Gastrocnemius medialis (tissue), 4 donors: Measurements from ENCODE around the gene GPRC5B. TPM values are rescaled to one million over a fixed set of nuclear protein-coding genes. Genes with fewer than 3 reads are reported as not detected.

ENCODE experiments used
- ATAC-seq, 2 donors: fragments of 150-250 bp; one replicate each; pipeline ENCODE4 v1.9.1; 2016
- DNase-seq, 2 donors: peaks; one replicate each; pipeline ENCODE4 v3.0.0-alpha.2; 2019
- H3K27ac ChIP-seq, 4 donors: fragments of 200-600 bp; sonication (generic); 1 replicate in 1 of 4; 2 replicates in 3 of 4; pipeline ENCODE4 v1.5.1; 2016 to 2018; ENCODE audit warnings: mild to moderate bottlenecking in 2 of 4, moderate library complexity in 1 of 4
- H3K27me3 ChIP-seq, 3 donors: fragments of 200-600 bp; sonication (generic) in 2 of 3; 1 replicate in 1 of 3; 2 replicates in 2 of 3; pipeline versions ENCODE4 v1.5.1 to v1.6.0; 2016 to 2019; ENCODE audit warnings: mild to moderate bottlenecking in 1 of 3, moderate library complexity in 1 of 3
- H3K36me3 ChIP-seq, 2 donors: fragments of 200-600 bp; sonication (generic) in 1 of 2; one replicate each; pipeline ENCODE4 v1.5.1; 2017 to 2018
- H3K4me1 ChIP-seq, 2 donors: fragments of 200-600 bp; sonication (generic) in 1 of 2; one replicate each; pipeline ENCODE4 v1.5.1; 2016 to 2017; ENCODE audit warnings: mild to moderate bottlenecking in 2 of 2
- H3K4me3 ChIP-seq, 4 donors: fragments of 200-600 bp; sonication (generic) in 3 of 4; 1 replicate in 1 of 4; 2 replicates in 3 of 4; pipeline ENCODE4 v1.5.1; 2016 to 2019; ENCODE audit warnings: mild to moderate bottlenecking in 2 of 4
- H3K9me3 ChIP-seq, 3 donors: fragments of 200-600 bp; sonication (generic) in 2 of 3; 1 replicate in 1 of 3; 2 replicates in 2 of 3; pipeline ENCODE4 v1.5.1; 2016 to 2019
- CTCF ChIP-seq, 5 experiments: fragments of 450-650 bp in 3 of 5; fragments of 200-600 bp in 2 of 5; sonication (generic) in 2 of 5; IDR thresholded peaks in 4 of 5; conservative IDR thresholded peaks in 1 of 5; 1 replicate in 4 of 5; 2 replicates in 1 of 5; pipeline ENCODE4 v1.5.1; 2016 to 2019; ENCODE audit warnings: antibody characterized with exemption in 5 of 5, mild to moderate bottlenecking in 3 of 5, moderate library complexity in 3 of 5
- POLR2A ChIP-seq, 2 donors: fragments of 450-650 bp; IDR thresholded peaks; one replicate each; pipeline ENCODE4 v1.6.1; 2017; ENCODE audit warnings: antibody characterized with exemption in 2 of 2, mild to moderate bottlenecking in 2 of 2, moderate library complexity in 2 of 2
- in situ Hi-C, 4 donors: fragments of 200-750 bp; cut with MboI; loops; one replicate each; pipeline versions ENCODE4 v1.15.0 to v1.8.0; 2017; ENCODE audit warnings: low sequenced_read_pairs in 4 of 4
- intact Hi-C: fragments of 100-400 bp; cut with DNase I; formaldehyde crosslinking; loops from one replicate; pipeline ENCODE4 v1.15.1; 2023; ENCODE audit warnings: low total_unique reads
- total RNA-seq, 4 donors: library from RNA; depleted of rRNA; stranded (reverse); fragments of >200 nt; gene quantifications; one replicate each; pipeline versions ENCODE4 v1.1.0 to v1.2.3, GENCODE V29; 2016

The GPRC5B gene
- total RNA-seq, 4 donors from 2014 or later = 41.9 to 89.2 (median 71.3) TPM

GRCh38 chr16:19840524-19841110 lies 44.0 kb downstream of the GPRC5B start:
- peak in 1 of 2 donors; percentile 82 for TF ChIP-seq POLR2A (IDR thresholded peaks at IDR 0.05)
- TF ChIP-seq CTCF (IDR thresholded peaks at IDR 0.05 in 4 of 5, conservative IDR thresholded peaks at IDR 0.05 in 1 of 5) = no peak
- DNase-seq (peak; percentile 92 to 93), ATAC-seq (peak; percentile 78 to 87)
- no peaks in the 10 kb centered on the region for H3K9me3 ChIP-seq
- intact Hi-C loops (loop anchor here (1.0 kb wide), 1 partner anchor 9 kb away; no protein-coding TSS in a partner anchor), in situ Hi-C loops (no loop called here)
- H3K36me3 ChIP-seq = no peaks in the 10 kb centered on the region
- peak overlapping the region in 2 of 4 donors; percentile 20 to 30 for H3K4me3 ChIP-seq
- H3K27ac ChIP-seq = peak overlapping the region; percentile 87 to 98 (median 95)
- peaks cover 36 to 63% of the 10 kb centered on the region in 2 donors for H3K4me1 ChIP-seq
- no peaks in the 10 kb centered on the region for H3K27me3 ChIP-seq

- no peak for DNase-seq
Measured at GRCh38 chr16:19837984-19838707, 46.5 kb downstream of the GPRC5B start.

DNA sequence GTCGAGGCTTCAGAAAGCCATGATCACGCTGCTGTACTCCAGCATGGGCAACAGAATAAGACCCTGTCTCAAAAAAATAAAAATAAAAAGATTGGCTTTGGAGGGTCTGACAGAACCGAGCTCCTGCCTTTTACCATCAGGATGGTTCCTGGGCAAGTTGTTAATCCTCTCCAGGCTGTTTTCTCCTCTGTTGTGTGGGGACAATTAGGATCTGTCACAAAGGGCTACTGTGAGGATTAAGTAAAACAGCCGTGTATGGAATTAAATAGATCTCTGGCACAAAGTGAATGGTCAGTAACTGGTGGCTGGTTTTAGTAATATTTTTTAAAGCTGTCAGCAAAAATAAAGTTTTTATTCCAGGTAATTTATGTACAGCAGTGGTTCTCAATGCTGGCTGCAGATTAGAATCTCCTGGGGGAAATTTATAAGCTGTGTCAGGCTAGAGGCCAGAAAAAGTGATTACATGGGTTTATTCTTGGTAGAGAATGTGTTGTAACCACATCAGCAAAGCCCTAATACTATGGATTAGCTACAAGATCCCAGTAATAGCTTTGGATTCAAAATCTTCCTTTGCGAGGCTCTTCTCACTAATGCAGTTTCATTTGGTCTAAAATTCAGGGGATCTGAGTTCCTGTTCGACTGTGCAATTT lies 47.2 kb downstream of the GPRC5B start:
- peak overlapping the region; percentile 87 to 98 (median 95) for H3K27ac ChIP-seq
- TF ChIP-seq CTCF (IDR thresholded peaks at IDR 0.05 in 4 of 5, conservative IDR thresholded peaks at IDR 0.05 in 1 of 5) (no peak), POLR2A (IDR thresholded peaks at IDR 0.05) (no peak)
- H3K27me3 ChIP-seq = no peaks in the 10 kb centered on the region
- intact Hi-C loops = no loop called here
- H3K4me3 ChIP-seq = no peak overlapping the region
- DNase-seq (no peak), ATAC-seq (no peak)
- no peaks in the 10 kb centered on the region for H3K9me3 ChIP-seq
- peaks cover 39 to 51% of the 10 kb centered on the region in 2 donors for H3K4me1 ChIP-seq
- in situ Hi-C loops = no loop called here
- no peaks in the 10 kb centered on the region for H3K36me3 ChIP-seq

More at GRCh38 chr16:19837984-19838707, 46.5 kb downstream of the GPRC5B start:
- in situ Hi-C loops (no loop called here), intact Hi-C loops (no loop called here)
- Histone ChIP-seq H3K9me3 (no peaks in the 10 kb centered on the region), H3K4me3 (no peak overlapping the region), H3K27me3 (no peaks in the 10 kb centered on the region), H3K4me1 (peaks cover 36 to 51% of the 10 kb centered on the region in 2 donors), H3K27ac (peak overlapping the region; percentile 87 to 98 (median 95)), H3K36me3 (no peaks in the 10 kb centered on the region)
- no peak for ATAC-seq
- no peak for TF ChIP-seq POLR2A (IDR thresholded peaks at IDR 0.05)
- no peak for TF ChIP-seq CTCF (IDR thresholded peaks at IDR 0.05 in 4 of 5, conservative IDR thresholded peaks at IDR 0.05 in 1 of 5)

DNA sequence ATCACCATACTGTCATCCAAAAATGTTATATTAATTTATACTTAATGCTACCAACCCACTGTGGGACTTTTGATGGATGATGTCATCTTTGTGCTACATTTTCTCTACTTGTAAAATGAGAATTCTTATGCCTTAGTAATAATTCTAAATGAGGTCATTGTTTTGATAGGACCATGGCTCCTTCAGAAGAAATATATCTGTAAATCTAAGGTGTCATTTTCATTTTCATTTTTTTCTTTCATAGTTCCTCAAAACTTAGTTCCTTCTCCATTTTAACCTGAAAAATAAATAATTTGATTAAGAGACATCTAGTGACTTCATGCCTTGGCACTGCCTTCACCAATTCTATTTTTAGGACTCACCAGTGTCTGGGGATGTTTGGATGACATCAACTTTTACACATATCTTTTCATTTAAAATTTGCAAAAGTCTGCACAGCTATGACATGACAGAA lies 48.7 kb downstream of the GPRC5B start:
- no peaks in the 10 kb centered on the region for H3K36me3 ChIP-seq
- no peaks in the 10 kb centered on the region for H3K27me3 ChIP-seq
- peaks cover 50% of the 10 kb centered on the region in 2 donors for H3K4me1 ChIP-seq
- intact Hi-C loops (no loop called here), in situ Hi-C loops (no loop called here)
- no peak overlapping the region for H3K4me3 ChIP-seq
- peak overlapping the region; percentile 87 to 98 (median 95) for H3K27ac ChIP-seq
- ATAC-seq (no peak), DNase-seq (no peak)
- no peaks in the 10 kb centered on the region for H3K9me3 ChIP-seq
- TF ChIP-seq CTCF (IDR thresholded peaks at IDR 0.05 in 4 of 5, conservative IDR thresholded peaks at IDR 0.05 in 1 of 5) (no peak), POLR2A (IDR thresholded peaks at IDR 0.05) (no peak)
